ENCODE data around the gene MYBBP1A. TPM values are rescaled to one million over a fixed set of nuclear protein-coding genes. Genes with fewer than 3 reads are reported as not detected.

Gene MYBBP1A
- total RNA-seq, 1 donor from 2014 or later, result 38.8 TPM

GRCh38 chr17:4497101-4497824, 57.9 kb downstream of the MYBBP1A start:
- Histone ChIP-seq H3K36me3 (no peaks in the 10 kb centered on the region), H3K27ac (no peak overlapping the region), H3K4me3 (no peak overlapping the region), H3K27me3 (ENCODE audit: low read depth) (peaks cover 19% of the 10 kb centered on the region), H3K9me3 (no peaks in the 10 kb centered on the region), H3K4me1 (peaks cover 38% of the 10 kb centered on the region)
- TF ChIP-seq, protein P1, sequence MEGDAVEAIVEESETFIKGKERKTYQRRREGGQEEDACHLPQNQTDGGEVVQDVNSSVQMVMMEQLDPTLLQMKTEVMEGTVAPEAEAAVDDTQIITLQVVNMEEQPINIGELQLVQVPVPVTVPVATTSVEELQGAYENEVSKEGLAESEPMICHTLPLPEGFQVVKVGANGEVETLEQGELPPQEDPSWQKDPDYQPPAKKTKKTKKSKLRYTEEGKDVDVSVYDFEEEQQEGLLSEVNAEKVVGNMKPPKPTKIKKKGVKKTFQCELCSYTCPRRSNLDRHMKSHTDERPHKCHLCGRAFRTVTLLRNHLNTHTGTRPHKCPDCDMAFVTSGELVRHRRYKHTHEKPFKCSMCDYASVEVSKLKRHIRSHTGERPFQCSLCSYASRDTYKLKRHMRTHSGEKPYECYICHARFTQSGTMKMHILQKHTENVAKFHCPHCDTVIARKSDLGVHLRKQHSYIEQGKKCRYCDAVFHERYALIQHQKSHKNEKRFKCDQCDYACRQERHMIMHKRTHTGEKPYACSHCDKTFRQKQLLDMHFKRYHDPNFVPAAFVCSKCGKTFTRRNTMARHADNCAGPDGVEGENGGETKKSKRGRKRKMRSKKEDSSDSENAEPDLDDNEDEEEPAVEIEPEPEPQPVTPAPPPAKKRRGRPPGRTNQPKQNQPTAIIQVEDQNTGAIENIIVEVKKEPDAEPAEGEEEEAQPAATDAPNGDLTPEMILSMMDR (IDR thresholded peaks at IDR 0.05), result no peak
- intact Hi-C loops (cut with DNase I), result no loop called here
- ATAC-seq, result no peak
- DNase-seq, result no peak

DNA sequence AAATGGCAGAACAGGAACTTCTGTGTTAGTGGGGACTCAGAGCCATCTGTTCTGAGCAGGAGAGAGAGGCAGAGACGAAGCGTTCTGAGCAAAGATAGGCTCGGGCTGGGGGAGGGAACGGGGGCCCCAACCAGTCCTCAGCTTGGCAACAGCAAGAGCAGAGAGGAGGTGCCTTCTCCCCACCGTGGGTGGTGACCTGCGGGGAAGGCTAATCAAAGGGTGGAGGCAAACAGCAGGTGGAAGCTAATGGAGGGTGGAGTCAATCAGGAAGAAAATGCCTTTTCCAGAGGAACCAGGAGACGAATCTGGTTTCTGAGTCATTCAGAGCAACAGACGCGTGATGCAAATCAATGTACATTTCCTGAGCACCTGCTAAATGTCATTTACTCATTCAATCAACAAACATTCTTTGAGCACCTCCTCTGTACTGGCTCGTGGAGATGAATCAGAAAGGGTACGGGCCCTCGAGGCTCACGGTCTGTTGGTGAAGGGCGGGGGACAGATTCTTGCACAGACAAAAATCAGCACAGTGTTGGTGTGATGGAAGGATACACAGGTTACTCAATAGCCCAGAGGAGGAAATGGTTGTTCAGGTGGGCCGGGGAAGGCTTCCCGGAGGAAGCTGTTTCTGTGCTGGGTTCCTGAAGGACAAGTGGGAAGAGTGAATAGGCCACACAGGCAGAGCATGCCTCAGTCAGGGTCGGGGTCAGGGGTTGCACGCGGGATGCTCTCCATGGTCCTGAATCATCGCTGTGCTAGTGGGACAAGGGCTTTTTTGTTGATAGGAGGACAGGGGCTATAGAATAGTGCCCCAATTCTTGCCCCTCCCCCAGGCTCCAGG, 62.2 kb downstream of the MYBBP1A start:
- Histone ChIP-seq H3K4me1 (peaks cover 18% of the 10 kb centered on the region), H3K9me3 (no peaks in the 10 kb centered on the region), H3K36me3 (no peaks in the 10 kb centered on the region), H3K27ac (no peak overlapping the region), H3K4me3 (no peak overlapping the region), H3K27me3 (ENCODE audit: low read depth) (peaks cover 2% of the 10 kb centered on the region)
- intact Hi-C loops (cut with DNase I), result no loop called here
- ATAC-seq (no peak), DNase-seq (no peak)
- TF ChIP-seq, protein P1 (IDR thresholded peaks at IDR 0.05), result no peak

GRCh38 chr17:4490637-4491061, 64.5 kb downstream of the MYBBP1A start:
- DNase-seq (no peak), ATAC-seq (peak; percentile 58 to 61)
- no peak overlapping the region for H3K4me3 ChIP-seq
- no peaks in the 10 kb centered on the region for H3K27me3 ChIP-seq (ENCODE audit: low read depth)
- H3K36me3 ChIP-seq, result no peaks in the 10 kb centered on the region
- TF ChIP-seq, protein P1 (IDR thresholded peaks at IDR 0.05), result no peak
- intact Hi-C loops (cut with DNase I), result no loop called here
- H3K4me1 ChIP-seq, result peaks cover 20% of the 10 kb centered on the region
- H3K27ac ChIP-seq, result peak overlapping the region; percentile 68
- no peaks in the 10 kb centered on the region for H3K9me3 ChIP-seq

DNA sequence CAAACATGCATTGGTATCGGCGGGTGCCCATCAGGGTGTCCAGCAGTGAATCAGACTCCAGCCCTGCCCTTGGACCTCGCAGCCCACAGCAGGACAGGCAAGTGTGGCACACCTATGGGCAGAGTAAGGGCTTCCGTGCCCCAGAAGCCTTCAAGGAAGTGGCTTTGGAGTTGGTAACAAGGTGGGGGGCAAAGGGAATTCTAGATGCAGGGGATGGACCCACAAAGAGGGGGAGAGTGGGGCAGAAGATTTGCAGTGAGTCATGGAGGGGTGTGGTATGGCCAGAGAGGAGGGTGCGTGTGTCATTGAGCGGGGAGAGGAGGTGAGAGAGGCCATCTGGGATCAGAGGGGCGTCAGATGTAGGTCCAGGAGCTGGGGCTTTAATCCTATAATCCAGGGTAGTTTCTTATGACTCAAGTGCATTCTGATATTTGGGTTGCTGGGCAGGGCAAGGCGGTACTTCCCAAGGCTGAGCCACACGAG, 65.0 kb downstream of the MYBBP1A start:
- ATAC-seq (peak; percentile 1 to 19), DNase-seq (no peak)
- no peaks in the 10 kb centered on the region for H3K36me3 ChIP-seq
- H3K27ac ChIP-seq, result peak overlapping the region; percentile 68
- H3K4me3 ChIP-seq, result no peak overlapping the region
- no peaks in the 10 kb centered on the region for H3K27me3 ChIP-seq (ENCODE audit: low read depth)
- intact Hi-C loops (cut with DNase I), result no loop called here
- peaks cover 20% of the 10 kb centered on the region for H3K4me1 ChIP-seq
- no peaks in the 10 kb centered on the region for H3K9me3 ChIP-seq
- TF ChIP-seq, protein P1 (IDR thresholded peaks at IDR 0.05), result no peak

GRCh38 chr17:4488989-4489595, 66.1 kb downstream of the MYBBP1A start:
- TF ChIP-seq, protein P1 (IDR thresholded peaks at IDR 0.05), result no peak

More at GRCh38 chr17:4488989-4489595, 66.1 kb downstream of the MYBBP1A start:
- peaks cover 20% of the 10 kb centered on the region for H3K4me1 ChIP-seq
- intact Hi-C loops (cut with DNase I), result no loop called here
- H3K27me3 ChIP-seq (ENCODE audit: low read depth), result no peaks in the 10 kb centered on the region
- H3K9me3 ChIP-seq, result no peaks in the 10 kb centered on the region
- peak overlapping the region; percentile 73 for H3K27ac ChIP-seq
- no peaks in the 10 kb centered on the region for H3K36me3 ChIP-seq
- ATAC-seq, result peak; percentile 85 to 86
- peak; percentile 83 for DNase-seq
- H3K4me3 ChIP-seq, result no peak overlapping the region

Data from lower lobe of right lung (tissue), 2 donors.